HTERT RPE-1 (cell line): ENCODE data around the gene MLKL.
"Not testable (repeated sequence)": the region's sequence is repeated elsewhere in the genome, so short reads cannot be mapped to it uniquely, and the experiment has no call there.

Source experiments
- in situ Hi-C: fragments of 300-500 bp; cut with MboI; formaldehyde crosslinking; loops from 4 replicates; pipeline ENCODE4 v1.14.3; 2020; ENCODE audit warnings: low sequenced_read_pairs

The MLKL gene

DNA sequence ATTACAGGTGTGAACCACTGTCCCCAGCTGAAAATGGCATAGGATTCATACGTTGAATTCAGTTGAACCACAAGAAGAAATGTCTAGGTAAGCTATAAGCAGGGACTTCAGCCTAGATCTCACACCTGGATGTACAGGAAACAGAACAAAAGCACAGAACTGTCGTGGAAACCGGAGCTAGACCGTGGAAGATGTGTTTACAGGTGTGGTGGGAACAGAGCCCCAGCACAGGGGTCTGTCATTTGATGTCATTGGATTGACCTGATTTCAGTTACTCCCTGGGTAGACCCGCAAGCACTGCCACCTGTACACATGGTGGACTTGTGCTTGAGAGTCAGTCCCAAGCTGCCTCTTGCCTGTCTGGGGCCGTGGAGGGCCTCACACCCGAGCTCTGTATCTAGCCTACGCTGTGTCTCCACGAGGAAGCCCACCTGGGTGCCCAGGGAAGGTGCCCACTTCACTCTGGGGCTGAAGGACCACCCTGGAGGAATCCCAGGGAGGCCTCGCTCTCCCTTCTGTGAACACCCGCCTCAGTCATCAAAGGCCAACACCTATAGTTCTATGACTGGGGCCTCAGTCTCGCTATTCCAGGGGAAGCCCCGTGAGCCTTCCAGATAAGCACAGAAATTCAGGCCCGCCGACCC is 32.2 kb upstream of the MLKL start:
- in situ Hi-C loops, result no loop called here

GRCh38 chr16:74731853-74732477 is 31.3 kb upstream of the MLKL start:
- in situ Hi-C loops, result no loop called here

DNA sequence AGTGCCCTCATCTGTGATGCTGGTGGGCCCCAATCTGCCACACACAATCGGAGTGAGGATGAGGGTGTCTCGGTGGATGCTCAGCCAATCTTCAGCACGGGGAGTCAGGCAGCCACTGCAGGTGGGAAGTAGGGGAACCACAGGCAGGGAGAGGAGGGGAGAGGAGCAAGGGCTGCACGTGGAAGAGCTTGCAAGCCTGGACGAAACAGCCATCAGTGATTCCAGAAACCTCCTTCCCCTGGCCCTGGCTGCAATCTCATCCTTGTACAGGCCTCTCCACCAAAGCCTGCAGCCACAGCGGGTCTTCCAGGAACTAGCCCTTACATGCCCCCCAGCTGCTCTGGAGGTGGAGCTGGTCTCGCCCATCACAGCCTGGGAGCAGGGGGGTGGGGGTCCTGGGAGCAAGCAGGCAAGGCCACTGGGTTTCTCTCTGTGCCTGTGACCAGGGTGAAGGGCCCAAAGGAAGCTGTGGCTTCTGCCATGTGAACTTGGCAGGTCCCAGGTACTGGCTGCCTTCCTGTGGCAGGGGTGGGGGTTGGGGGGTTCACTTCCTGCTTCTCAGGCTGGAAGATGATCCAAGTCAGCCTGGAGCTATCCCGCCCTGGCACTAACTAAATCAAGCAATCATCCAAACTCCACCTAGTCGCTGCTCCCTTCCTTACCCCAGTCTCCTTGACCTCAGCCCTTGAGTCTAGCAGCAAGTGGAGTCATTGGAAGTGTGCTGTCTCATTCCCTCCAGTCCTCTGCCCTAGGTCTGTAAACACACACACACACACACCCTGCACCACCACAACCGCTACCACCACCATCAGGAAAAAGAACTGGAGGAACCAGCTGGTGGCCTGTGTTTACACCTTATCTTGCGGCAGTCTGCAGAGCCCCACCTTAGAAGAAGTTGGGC is 29.4 kb upstream of the MLKL start:
- in situ Hi-C loops, result no loop called here

- in situ Hi-C loops, result no loop called here
These were observed 27.2 kb upstream of the MLKL start for GRCh38 chr16:74727903-74728302.

- in situ Hi-C loops, result no loop called here
These were observed 26.1 kb upstream of the MLKL start for GRCh38 chr16:74726716-74727115.

GRCh38 chr16:74725651-74726455 is 25.2 kb upstream of the MLKL start:
- in situ Hi-C loops, result no loop called here

GRCh38 chr16:74724820-74725549 is 24.3 kb upstream of the MLKL start:
- in situ Hi-C loops, result no loop called here

- in situ Hi-C loops, result no loop called here
These were observed 22.6 kb upstream of the MLKL start for GRCh38 chr16:74723256-74723655.

DNA sequence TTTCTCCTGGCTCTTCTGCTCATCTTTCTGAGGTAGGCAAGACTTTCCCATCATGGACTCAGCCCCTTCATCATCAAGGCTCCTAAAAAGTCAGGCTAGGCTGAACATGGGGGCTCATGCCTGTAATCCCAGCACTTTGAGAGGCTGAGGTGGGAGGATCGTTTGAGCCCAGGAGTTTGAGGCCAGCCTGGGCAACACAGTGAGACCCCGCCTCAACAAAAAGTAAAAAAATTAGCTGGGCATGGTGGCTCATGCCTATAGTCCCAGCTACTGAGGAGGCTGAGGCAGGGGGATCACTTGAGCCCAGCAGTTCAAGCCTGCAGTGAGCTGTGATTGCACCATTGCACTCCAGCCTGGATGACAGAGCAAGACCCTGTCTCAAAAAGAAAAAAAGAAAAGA is 21.5 kb upstream of the MLKL start:
- in situ Hi-C loops, result not testable (repeated sequence)

- in situ Hi-C loops, result no loop called here
These were observed 21.1 kb upstream of the MLKL start for GRCh38 chr16:74721716-74722115.

DNA sequence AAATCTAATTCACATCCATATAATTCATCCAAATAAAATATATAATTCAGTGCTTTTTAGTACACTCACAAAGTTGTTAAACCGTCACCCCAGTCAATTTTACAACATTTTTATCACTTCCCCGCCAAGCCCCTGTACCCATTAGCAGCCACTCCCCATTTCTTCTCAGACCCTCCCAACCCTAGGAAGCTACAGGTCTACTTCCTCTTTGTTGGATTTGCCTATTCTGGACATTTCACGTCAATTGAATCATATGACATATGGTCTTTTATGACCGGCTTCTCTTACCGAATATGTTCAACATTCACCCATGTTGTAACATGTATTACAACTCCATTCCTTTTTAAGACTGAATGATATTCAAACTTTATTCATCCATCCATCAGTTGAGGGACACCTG is 19.9 kb upstream of the MLKL start:
- in situ Hi-C loops, result no loop called here

DNA sequence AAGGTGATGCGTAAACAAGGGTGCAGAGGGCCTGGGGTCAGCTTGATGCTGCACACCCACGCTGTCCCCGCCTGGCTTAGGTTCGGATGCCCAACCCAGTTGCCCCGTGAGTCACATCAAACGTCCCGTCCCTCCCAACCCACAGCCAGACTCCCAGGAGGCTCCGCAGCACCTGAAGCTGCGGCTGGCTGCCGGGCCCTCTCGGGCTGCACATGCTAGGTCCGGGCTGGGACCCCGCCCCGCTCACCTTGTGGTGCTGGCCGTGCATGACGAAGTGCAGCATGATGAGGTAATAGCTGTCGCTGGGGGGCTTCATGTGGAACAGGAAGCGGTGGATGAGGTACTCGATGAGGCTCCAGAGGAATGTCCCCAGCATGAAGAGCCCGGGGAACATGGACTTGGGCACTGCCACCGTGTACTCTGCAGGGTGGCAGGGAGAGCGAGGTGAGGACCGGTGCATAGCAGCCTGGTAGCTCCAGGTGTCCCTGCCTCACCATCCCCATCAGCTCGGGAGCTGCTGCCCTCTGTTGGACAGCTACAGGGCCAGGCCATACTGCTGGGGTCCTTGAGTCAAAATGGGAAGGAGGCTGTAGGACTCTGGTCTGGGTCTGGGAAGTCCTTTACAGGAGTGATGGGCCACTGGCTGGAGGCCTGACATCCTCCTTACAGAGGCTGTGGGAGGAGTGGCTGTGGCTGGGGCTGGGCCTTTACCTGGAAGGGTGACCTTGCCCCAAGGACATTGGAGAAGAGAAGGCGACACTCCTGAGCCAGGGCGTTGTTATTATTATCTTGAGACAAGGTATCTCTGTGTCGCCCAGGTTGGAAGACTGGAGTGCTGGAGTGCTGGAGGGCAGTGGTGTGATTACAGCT is 18.3 kb upstream of the MLKL start:
- in situ Hi-C loops, result no loop called here

- in situ Hi-C loops, result no loop called here
These were observed 17.5 kb upstream of the MLKL start for GRCh38 chr16:74718140-74718539.

DNA sequence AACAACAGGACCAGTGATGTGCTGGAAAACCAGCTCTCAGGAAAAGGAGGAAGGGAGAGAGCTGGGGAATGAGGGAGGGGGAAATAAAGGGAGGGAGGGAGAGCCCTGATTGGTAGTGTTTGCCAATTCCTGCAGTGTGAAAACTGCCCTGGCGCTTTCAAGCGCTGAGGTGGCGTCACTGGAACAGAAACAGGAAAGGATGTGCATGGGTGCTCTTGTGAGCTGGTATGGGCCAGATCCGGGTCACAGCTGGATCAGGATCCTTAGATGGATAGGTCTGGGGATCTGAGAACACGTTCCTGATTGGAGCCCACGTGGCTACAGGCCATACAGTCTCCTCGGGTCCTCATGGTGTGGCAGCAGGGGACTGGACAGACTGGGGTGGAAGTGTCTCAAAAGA is 16.7 kb upstream of the MLKL start:
- in situ Hi-C loops, result no loop called here

DNA sequence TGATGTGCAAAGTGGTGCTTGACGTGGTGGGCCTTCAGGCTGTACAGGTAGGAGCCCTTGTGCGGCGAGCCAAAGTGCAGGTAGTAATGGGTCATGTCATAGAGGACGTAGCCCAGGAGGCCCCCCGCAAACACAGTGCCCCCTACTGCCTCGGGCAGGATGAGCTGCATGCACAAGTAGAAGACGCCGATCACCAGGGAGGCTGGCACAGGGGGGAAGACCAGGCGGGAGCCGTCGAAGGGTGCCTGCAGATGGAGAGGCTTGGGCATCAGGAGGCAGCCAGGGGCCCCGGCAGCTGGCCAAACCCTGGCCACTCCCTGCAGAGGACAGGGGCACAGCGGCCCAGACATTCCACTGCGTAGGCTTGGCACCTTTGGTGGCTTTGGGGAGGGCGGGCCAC is 15.7 kb upstream of the MLKL start:
- in situ Hi-C loops, result no loop called here

GRCh38 chr16:74713876-74714275 is 13.2 kb upstream of the MLKL start:
- in situ Hi-C loops, result no loop called here

- in situ Hi-C loops, result no loop called here
These were observed 12.7 kb upstream of the MLKL start for GRCh38 chr16:74713325-74713724.

- in situ Hi-C loops, result no loop called here
These were observed 11.3 kb upstream of the MLKL start for GRCh38 chr16:74711938-74712337.

GRCh38 chr16:74710401-74710800 is 9.7 kb upstream of the MLKL start:
- in situ Hi-C loops, result no loop called here
